ENCODE measurements around the gene VHLL.

VHLL gene

DNA sequence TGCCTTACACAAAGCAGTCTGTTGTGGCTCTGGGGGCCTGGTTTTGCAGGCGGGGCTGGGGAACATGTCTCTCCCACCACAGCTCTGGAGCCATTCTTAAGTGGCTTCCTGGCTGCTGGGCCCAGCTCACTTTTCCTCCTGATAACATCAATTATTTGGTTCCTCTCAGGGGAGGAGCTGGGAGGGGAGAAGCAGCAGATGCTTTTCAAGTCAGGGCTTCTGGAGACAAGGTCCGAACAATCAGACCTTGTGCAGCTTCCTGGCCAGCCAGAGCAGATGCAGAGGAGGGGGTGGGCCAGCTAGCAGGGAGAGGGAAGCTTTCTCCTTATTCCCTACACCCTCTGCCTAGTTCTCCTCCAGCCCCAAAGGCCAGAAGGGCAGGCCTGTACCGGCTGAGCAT lies 47.6 kb downstream of the VHLL start:
- DNase-seq (ENCODE audit: low spot score), result no peak
- Histone ChIP-seq H3K4me1 (ENCODE audit: insufficient read depth, poor library complexity, severe bottlenecking) (no peaks in the 10 kb centered on the region), H3K27ac (ENCODE audit: poor library complexity, severe bottlenecking) (no peak overlapping the region), H3K27me3 (ENCODE audit: insufficient read depth, poor library complexity, severe bottlenecking) (no peaks in the 10 kb centered on the region), H3K9me3 (ENCODE audit: severe bottlenecking) (no peaks in the 10 kb centered on the region), H3K36me3 (ENCODE audit: low read depth) (peaks cover 57% of the 10 kb centered on the region), H3K4me3 (ENCODE audit: severe bottlenecking) (no peak overlapping the region)
- ATAC-seq (ENCODE audit: low read depth), result no peak
- TF ChIP-seq, protein P1, sequence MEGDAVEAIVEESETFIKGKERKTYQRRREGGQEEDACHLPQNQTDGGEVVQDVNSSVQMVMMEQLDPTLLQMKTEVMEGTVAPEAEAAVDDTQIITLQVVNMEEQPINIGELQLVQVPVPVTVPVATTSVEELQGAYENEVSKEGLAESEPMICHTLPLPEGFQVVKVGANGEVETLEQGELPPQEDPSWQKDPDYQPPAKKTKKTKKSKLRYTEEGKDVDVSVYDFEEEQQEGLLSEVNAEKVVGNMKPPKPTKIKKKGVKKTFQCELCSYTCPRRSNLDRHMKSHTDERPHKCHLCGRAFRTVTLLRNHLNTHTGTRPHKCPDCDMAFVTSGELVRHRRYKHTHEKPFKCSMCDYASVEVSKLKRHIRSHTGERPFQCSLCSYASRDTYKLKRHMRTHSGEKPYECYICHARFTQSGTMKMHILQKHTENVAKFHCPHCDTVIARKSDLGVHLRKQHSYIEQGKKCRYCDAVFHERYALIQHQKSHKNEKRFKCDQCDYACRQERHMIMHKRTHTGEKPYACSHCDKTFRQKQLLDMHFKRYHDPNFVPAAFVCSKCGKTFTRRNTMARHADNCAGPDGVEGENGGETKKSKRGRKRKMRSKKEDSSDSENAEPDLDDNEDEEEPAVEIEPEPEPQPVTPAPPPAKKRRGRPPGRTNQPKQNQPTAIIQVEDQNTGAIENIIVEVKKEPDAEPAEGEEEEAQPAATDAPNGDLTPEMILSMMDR (IDR thresholded peaks at IDR 0.05; ENCODE audit: poor library complexity, severe bottlenecking), result no peak

DNA sequence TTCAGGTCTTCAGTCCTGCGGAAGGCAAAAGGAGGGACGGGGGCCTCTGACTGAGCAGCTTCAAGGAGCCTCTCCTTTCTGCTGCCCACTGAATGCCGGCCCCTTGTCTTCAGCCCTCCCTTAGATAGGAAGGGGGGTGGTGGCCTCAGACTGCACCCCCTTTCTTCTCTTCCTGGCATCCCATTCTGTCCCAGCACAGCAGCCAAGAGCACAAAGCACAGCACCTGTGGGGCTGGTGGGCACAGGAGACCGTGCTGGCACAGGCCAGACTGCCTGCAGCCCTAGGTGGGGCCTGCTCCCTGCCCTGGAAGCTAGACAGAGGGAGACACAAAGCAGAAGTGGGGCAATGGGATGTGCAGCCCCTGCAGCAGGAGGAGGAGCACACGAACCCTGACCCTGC lies 49.5 kb downstream of the VHLL start:
- Histone ChIP-seq H3K4me1 (ENCODE audit: insufficient read depth, poor library complexity, severe bottlenecking) (no peaks in the 10 kb centered on the region), H3K36me3 (ENCODE audit: low read depth) (peaks cover 37% of the 10 kb centered on the region), H3K9me3 (ENCODE audit: severe bottlenecking) (no peaks in the 10 kb centered on the region), H3K27me3 (ENCODE audit: insufficient read depth, poor library complexity, severe bottlenecking) (peaks cover 6% of the 10 kb centered on the region), H3K4me3 (ENCODE audit: severe bottlenecking) (no peak overlapping the region), H3K27ac (ENCODE audit: poor library complexity, severe bottlenecking) (no peak overlapping the region)
- DNase-seq (ENCODE audit: low spot score), result no peak
- no peak for ATAC-seq (ENCODE audit: low read depth)
- TF ChIP-seq, protein P1 (IDR thresholded peaks at IDR 0.05; ENCODE audit: poor library complexity, severe bottlenecking), result no peak
